Stimulated activated CD8-positive, alpha-beta memory T cell treated with anti-CD3 and anti-CD28 coated beads, Interleukin-15, amount 100 ng/mL, for 1 hour (primary cell): ENCODE results near the gene ACVRL1.

Experiments
- DNase-seq: peaks from one replicate; pipeline ENCODE4 v3.0.0-alpha.2; 2020; ENCODE audit warnings: low read depth

The ACVRL1 gene

GRCh38 chr12:51898506-51898905, 8.8 kb upstream of the ACVRL1 start:
- no peak for DNase-seq

GRCh38 chr12:51898937-51899336, 8.4 kb upstream of the ACVRL1 start:
- no peak for DNase-seq

GRCh38 chr12:51900323-51900889, 6.9 kb upstream of the ACVRL1 start:
- no peak for DNase-seq

- no peak for DNase-seq
These were observed 6.0 kb upstream of the ACVRL1 start for GRCh38 chr12:51901121-51901817.

- no peak for DNase-seq
These were observed 5.4 kb upstream of the ACVRL1 start for GRCh38 chr12:51901881-51902280.

GRCh38 chr12:51904951-51905470, 2.3 kb upstream of the ACVRL1 start:
- DNase-seq, result no peak

GRCh38 chr12:51905471-51906429, 1.6 kb upstream of the ACVRL1 start:
- no peak for DNase-seq

GRCh38 chr12:51906430-51907082, 748 bp upstream of the ACVRL1 start:
- no peak for DNase-seq

- no peak for DNase-seq
These were observed 637 bp downstream of the ACVRL1 start for GRCh38 chr12:51907856-51908425.

- DNase-seq, result no peak
These were observed 1.7 kb downstream of the ACVRL1 start for GRCh38 chr12:51908876-51909592.

GRCh38 chr12:51910168-51910567, 2.9 kb downstream of the ACVRL1 start:
- DNase-seq, result no peak

GRCh38 chr12:51910691-51911090, 3.4 kb downstream of the ACVRL1 start:
- DNase-seq, result no peak

- no peak for DNase-seq
These were observed 4.0 kb downstream of the ACVRL1 start for GRCh38 chr12:51911307-51911706.

- no peak for DNase-seq
These were observed 4.7 kb downstream of the ACVRL1 start for GRCh38 chr12:51911788-51912711.

- no peak for DNase-seq
These were observed 6.0 kb downstream of the ACVRL1 start for GRCh38 chr12:51913071-51914033.

GRCh38 chr12:51914034-51914923, 7.0 kb downstream of the ACVRL1 start:
- no peak for DNase-seq

- DNase-seq, result no peak
These were observed 7.8 kb downstream of the ACVRL1 start for GRCh38 chr12:51915003-51915625.
